Amniotic stem cell (primary cell): ENCODE measurements around the gene STX16.

Experiments used
- DNase-seq: peaks from one replicate; lab custom pipeline; 2025; lab: John Stamatoyannopoulos, UW

STX16 gene

GRCh38 chr20:58619077-58619863, 31.8 kb upstream of the STX16 start:
- no peak for DNase-seq

- no peak for DNase-seq
These were observed 31.1 kb upstream of the STX16 start for GRCh38 chr20:58619864-58620431.

- DNase-seq = no peak
These were observed 29.1 kb upstream of the STX16 start for GRCh38 chr20:58621906-58622548.

- DNase-seq = no peak
These were observed 28.2 kb upstream of the STX16 start for GRCh38 chr20:58622671-58623578.

- DNase-seq = peak; percentile 85
These were observed 27.3 kb upstream of the STX16 start for GRCh38 chr20:58623579-58624473.

GRCh38 chr20:58624687-58625086, 26.4 kb upstream of the STX16 start:
- no peak for DNase-seq

GRCh38 chr20:58625585-58625984, 25.5 kb upstream of the STX16 start:
- DNase-seq = no peak

GRCh38 chr20:58626051-58626450, 25.0 kb upstream of the STX16 start:
- DNase-seq = no peak

GRCh38 chr20:58627212-58628072, 23.6 kb upstream of the STX16 start:
- no peak for DNase-seq

GRCh38 chr20:58628491-58629214, 22.4 kb upstream of the STX16 start:
- no peak for DNase-seq

- DNase-seq = no peak
These were observed 21.9 kb upstream of the STX16 start for GRCh38 chr20:58629215-58629580.

- DNase-seq = peak; percentile 37
These were observed 21.0 kb upstream of the STX16 start for GRCh38 chr20:58630063-58630462.

GRCh38 chr20:58633161-58634053, 17.7 kb upstream of the STX16 start:
- no peak for DNase-seq

- no peak for DNase-seq
These were observed 17.0 kb upstream of the STX16 start for GRCh38 chr20:58634059-58634458.

GRCh38 chr20:58634521-58635278, 16.4 kb upstream of the STX16 start:
- no peak for DNase-seq

GRCh38 chr20:58635279-58635665, 15.8 kb upstream of the STX16 start:
- no peak for DNase-seq

GRCh38 chr20:58636396-58636982, 14.6 kb upstream of the STX16 start:
- DNase-seq = no peak
